Heart left ventricle (tissue), 16 donors: Measurements from ENCODE around the gene NUDT16L1. TPM values are rescaled to one million over a fixed set of nuclear protein-coding genes. Genes with fewer than 3 reads are reported as not detected.
"Not testable (repeated sequence)": the region's sequence is repeated elsewhere in the genome, so short reads cannot be mapped to it uniquely, and the experiment has no call there.

ENCODE experiments used
- ATAC-seq, 4 donors: fragments of 200-7000 bp; cut with Tn5 transposase; one replicate each; pipeline ENCODE4 v1.9.1; 2020 to 2022; ENCODE audit warnings: moderate library complexity in 4 of 4, mild to moderate bottlenecking in 3 of 4, moderate number of reproducible peaks in 1 of 4
- DNase-seq, 5 donors: peaks; one replicate each; pipeline ENCODE4 v3.0.0-alpha.2; 2020
- H3K27ac ChIP-seq, 12 donors: fragments of 200-600 bp; sonication (generic) in 4 of 12; one replicate each; pipeline versions ENCODE4 v1.5.0 to v1.8.0; 2016 to 2022; ENCODE audit warnings: mild to moderate bottlenecking in 2 of 12
- H3K27me3 ChIP-seq, 9 donors: fragments of 200-600 bp; sonication (generic) in 2 of 9; one replicate each; pipeline versions ENCODE4 v1.5.1 to v1.8.0; 2016 to 2022; ENCODE audit warnings: mild to moderate bottlenecking in 3 of 9
- H3K36me3 ChIP-seq, 9 donors: fragments of 200-600 bp; sonication (generic) in 2 of 9; one replicate each; pipeline versions ENCODE4 v1.5.0 to v1.8.0; 2018 to 2022; ENCODE audit warnings: mild to moderate bottlenecking in 2 of 9
- H3K4me1 ChIP-seq, 12 donors: fragments of 200-600 bp; sonication (generic) in 4 of 12; one replicate each; pipeline versions ENCODE4 v1.5.0 to v1.8.0; 2016 to 2022; ENCODE audit warnings: mild to moderate bottlenecking in 3 of 12
- H3K4me3 ChIP-seq, 12 donors: fragments of 200-600 bp; sonication (generic) in 4 of 12; one replicate each; pipeline versions ENCODE4 v1.5.0 to v1.8.0; 2017 to 2022; ENCODE audit warnings: mild to moderate bottlenecking in 9 of 12, moderate library complexity in 4 of 12
- H3K9me3 ChIP-seq, 12 donors: fragments of 200-600 bp; sonication (generic) in 4 of 12; one replicate each; pipeline versions ENCODE4 v1.5.0 to v1.8.0; 2016 to 2022; ENCODE audit warnings: mild to moderate bottlenecking in 1 of 12
- POLR2A ChIP-seq, 2 donors: fragments of 450-650 bp; IDR thresholded peaks; one replicate each; pipeline ENCODE4 v1.6.1; 2017; ENCODE audit warnings: antibody characterized with exemption in 2 of 2, mild to moderate bottlenecking in 2 of 2, moderate library complexity in 2 of 2
- WGBS, 4 donors: extraction: QIAGEN DNeasy Blood & Tissue Kit in 2 of 4; methylation state at CpG; one replicate each; pipeline versions ENCODE4 v1.1.5 to v1.1.7; 2013 to 2018; 5-methylcytosine and 5-hydroxymethylcytosine counted together
- intact Hi-C, 10 donors: fragments of 100-400 bp; cut with DNase I; formaldehyde crosslinking; loops; one replicate each; pipeline versions ENCODE4 v1.11.1 to v1.14.2; 2022
- polyA plus RNA-seq, 2 donors: library from polyadenylated mRNA; stranded (reverse); fragments of 200-250 nt; gene quantifications; one replicate each; pipeline ENCODE4 v1.2.3, GENCODE V29; 2013
- total RNA-seq, 9 donors: library from RNA; depleted of rRNA in 2 of 9; stranded (reverse); fragments of >200 nt in 2 of 9; fragmentation: NEBNext Ultra II Directional in 3 of 9; extraction: Animal tissue kit (Norgen Biotek cat#: 25700) in 3 of 9; gene quantifications; one replicate each; pipeline versions ENCODE4 v1.1.0 to v1.2.4, GENCODE V29; 2016 to 2023
- TF ChIP-seq, protein P1 (sequence below), 12 donors: fragments of 200-600 bp; sonication (generic) in 4 of 12; IDR thresholded peaks; one replicate each; pipeline versions ENCODE4 v1.5.0 to v1.8.0; 2018 to 2022; ENCODE audit warnings: antibody characterized with exemption in 12 of 12, mild to moderate bottlenecking in 5 of 12
- donor health status: ischemic (EF 13 %, LVEDD 7.1; RV severe dilation, severe dysfunction).
- donor health status: healthy with polysubstance abuse.
- donor health status: DM: no; HTN: yes; CAD: no.
- donor health status: DM: no; HTN: no; CAD: no.
- donor health status: ischemic (EF 25% LVEDD 6.9; RV normal size, moderate dysfunction).
- donor health status: ischemic (EF 25% LVEDD 5.7; RV mildly dilated, moderate dysfunction).
- donor health status: healthy.
- donor health status: DM: yes; HTN: yes; CAD: no.
- donor health status: ischemic (EF 35%, LVEDD 5.7; RV mildly dilated, moderate dysfunction).
- donor health status: nonischemic (EF 11% LVEDD 7.7; RV severe dilation, severe dysfunction).
- donor health status: DM: yes; HTN: yes; CAD: no.
- donor health status: PGD.
- donor health status: ischemic (EF 29% LVEDD 5.4; RV normal size, mild dysfunction).
- donor health status: nonischemic (EF 23%, LVEDD 6.1; RV moderate dilation, normal function).

NUDT16L1 gene
- total and polyA plus RNA-seq, 11 donors: 33.1 to 65.2 (median 47.5) TPM

DNA sequence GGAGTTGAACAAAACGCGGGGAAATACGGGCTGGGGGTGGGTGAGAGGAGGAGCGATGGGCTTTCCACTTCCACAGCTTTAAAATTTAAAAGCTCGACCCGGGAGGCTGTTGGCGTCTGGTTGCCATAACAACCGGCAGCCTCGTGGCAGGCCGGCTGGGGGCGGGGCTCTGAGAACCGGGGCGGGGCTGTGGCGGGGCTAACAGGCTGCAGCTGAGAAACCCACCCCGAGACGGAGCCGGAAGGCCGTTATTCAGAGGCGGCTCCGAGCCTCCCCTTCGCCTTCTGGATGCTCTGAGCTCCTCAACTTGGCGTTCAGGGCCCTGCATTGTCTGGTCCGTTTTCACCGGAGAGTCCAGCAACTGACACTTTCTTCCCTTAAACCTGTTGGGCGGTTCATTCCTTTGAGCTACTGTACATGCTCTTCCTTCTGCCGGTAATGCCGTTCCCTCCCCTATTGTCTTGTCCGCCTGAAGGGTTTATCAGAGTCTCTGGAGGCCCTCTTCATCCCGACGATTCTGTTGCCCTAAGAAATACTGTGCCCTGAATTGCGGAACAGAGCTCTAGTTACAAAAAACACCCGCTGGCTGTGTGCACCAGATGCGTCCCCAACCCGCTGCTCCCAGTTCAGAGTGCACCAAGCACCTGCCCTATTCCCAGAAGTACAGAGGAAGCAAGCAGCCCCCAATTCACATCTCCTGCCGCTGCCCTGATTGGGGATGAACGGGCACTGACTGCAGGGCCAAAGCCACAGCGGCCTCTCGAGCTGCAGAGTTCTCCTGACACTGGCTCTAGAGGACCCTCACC, 41.6 kb downstream of the NUDT16L1 start:
- 7 to 10% (median 8%) methylated on average over 27 to 38 of the region's 38 CpGs for WGBS, 4 donors
- ATAC-seq (peak; percentile 73 to 86 (median 80)), DNase-seq (peak; percentile 90 to 94 (median 92))
- Histone ChIP-seq H3K4me1 (peaks cover 0 to 17% (median 15%) of the 10 kb centered on the region in 12 donors), H3K36me3 (peaks cover 0 to 13% (median 3%) of the 10 kb centered on the region in 9 donors), H3K27ac (peak overlapping the region in 11 of 12 donors; percentile 56 to 90 (median 79)), H3K9me3 (no peaks in the 10 kb centered on the region), H3K4me3 (peak overlapping the region; percentile 61 to 99 (median 91)), H3K27me3 (no peaks in the 10 kb centered on the region)
- intact Hi-C loops: loop anchor here in 6 of 10 donors (1.0 to 10.0 kb wide), 10 partner anchors 32 to 222 kb away; partner anchors contain the start of genes SEC14L5 (in 3 of the 6), ZNF500 (in 2 of the 6), GLYR1 (in 1 of the 6) and NUDT16L1 (in 1 of the 6)
- TF ChIP-seq, protein P1, sequence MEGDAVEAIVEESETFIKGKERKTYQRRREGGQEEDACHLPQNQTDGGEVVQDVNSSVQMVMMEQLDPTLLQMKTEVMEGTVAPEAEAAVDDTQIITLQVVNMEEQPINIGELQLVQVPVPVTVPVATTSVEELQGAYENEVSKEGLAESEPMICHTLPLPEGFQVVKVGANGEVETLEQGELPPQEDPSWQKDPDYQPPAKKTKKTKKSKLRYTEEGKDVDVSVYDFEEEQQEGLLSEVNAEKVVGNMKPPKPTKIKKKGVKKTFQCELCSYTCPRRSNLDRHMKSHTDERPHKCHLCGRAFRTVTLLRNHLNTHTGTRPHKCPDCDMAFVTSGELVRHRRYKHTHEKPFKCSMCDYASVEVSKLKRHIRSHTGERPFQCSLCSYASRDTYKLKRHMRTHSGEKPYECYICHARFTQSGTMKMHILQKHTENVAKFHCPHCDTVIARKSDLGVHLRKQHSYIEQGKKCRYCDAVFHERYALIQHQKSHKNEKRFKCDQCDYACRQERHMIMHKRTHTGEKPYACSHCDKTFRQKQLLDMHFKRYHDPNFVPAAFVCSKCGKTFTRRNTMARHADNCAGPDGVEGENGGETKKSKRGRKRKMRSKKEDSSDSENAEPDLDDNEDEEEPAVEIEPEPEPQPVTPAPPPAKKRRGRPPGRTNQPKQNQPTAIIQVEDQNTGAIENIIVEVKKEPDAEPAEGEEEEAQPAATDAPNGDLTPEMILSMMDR (IDR thresholded peaks at IDR 0.05): no peak
- TF ChIP-seq POLR2A (IDR thresholded peaks at IDR 0.05): peak in 1 of 2 donors; percentile 8

DNA sequence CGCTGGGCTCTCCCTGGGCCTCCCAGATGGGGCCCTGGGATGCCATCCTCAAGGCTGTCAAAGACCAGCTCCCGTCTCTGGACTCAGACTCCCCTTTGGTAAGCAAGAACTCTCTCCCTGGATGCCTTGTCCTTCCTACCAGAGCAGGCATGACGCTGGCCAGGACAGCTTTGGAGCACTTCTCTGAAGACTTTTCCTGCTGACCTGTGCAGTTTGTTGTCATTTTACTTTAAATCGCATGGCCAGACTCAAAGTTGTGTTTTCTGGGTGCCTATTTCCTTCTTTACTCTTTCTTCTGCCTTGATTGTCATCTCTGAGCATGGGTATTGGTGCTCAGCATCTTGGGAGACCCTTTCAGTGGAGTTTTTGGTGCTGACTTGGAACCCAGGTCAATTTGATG, 43.2 kb downstream of the NUDT16L1 start:
- TF ChIP-seq, protein P1 (IDR thresholded peaks at IDR 0.05): no peak
- TF ChIP-seq POLR2A (IDR thresholded peaks at IDR 0.05): no peak
- intact Hi-C loops: loop anchor here in 3 of 10 donors (10.0 kb wide), 2 partner anchors 138 to 218 kb away; partner anchors contain the start of gene SEC14L5 (in 2 of the 3)
- Histone ChIP-seq H3K4me3 (no peak overlapping the region), H3K4me1 (peaks cover 0 to 17% (median 15%) of the 10 kb centered on the region in 12 donors), H3K27me3 (no peaks in the 10 kb centered on the region), H3K9me3 (no peaks in the 10 kb centered on the region), H3K36me3 (no peaks in the 10 kb centered on the region), H3K27ac (no peak overlapping the region)
- WGBS, 4 donors: 80 to 95% (median 91%) methylated on average over 4 of the region's 4 CpGs
- DNase-seq (no peak), ATAC-seq (no peak)

DNA sequence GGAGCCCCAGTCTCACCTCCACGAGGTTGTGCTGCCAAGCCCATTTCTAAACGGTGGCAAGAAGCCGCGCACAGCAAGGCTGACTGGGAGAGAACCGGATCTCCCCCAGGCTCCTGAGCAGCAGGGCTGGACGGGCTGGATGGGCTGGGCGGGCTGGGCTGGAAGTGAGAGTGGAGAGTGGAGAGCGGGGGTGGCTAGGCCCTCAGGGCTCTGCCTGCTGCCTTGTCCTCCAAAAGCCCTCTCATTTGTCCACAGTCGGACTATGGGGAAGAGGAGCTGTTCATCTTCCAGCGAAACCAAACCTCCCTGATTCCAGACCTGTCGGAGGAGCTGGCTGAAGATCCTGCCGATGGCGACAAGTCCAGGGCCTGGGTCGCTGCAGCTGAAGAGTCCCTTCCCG, 44.2 kb downstream of the NUDT16L1 start:
- TF ChIP-seq, protein P1 (IDR thresholded peaks at IDR 0.05): no peak
- no peak for TF ChIP-seq POLR2A (IDR thresholded peaks at IDR 0.05)
- ATAC-seq (no peak), DNase-seq (no peak)
- Histone ChIP-seq H3K27me3 (no peaks in the 10 kb centered on the region), H3K4me3 (no peak overlapping the region), H3K27ac (no peak overlapping the region), H3K4me1 (peaks cover 0 to 17% (median 15%) of the 10 kb centered on the region in 12 donors), H3K36me3 (no peaks in the 10 kb centered on the region), H3K9me3 (no peaks in the 10 kb centered on the region)
- WGBS, 4 donors: 78 to 83% (median 82%) methylated on average over 7 to 15 of the region's 15 CpGs
- intact Hi-C loops: loop anchor here in 3 of 10 donors (10.0 kb wide), 2 partner anchors 137 to 217 kb away; partner anchors contain the start of gene SEC14L5 (in 2 of the 3)

DNA sequence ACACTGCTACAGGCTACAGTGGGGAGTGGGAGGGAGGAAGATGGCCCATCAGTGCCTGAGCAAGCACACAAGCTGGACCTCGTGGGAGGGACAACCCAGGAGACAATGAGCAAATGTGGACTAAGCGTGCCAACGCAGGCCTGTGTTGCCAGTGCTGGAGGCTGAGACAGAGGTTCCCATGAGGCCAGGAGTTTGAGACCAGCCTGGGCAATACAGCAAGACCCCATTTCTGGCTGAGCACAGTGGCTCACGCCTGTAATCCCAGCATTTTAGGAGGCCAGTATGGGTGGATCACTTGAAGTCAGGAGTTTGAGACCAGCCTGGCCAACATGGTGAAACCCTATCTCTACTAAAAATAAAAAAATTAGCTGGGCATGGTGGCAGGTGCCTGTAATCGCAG, 45.0 kb downstream of the NUDT16L1 start:
- peaks cover 0 to 17% (median 8%) of the 10 kb centered on the region in 12 donors for H3K4me1 ChIP-seq
- not testable (repeated sequence) for H3K27me3 ChIP-seq, DNase-seq, ATAC-seq, H3K27ac ChIP-seq, H3K4me3 ChIP-seq, H3K36me3 ChIP-seq, H3K9me3 ChIP-seq
- 74 to 81% (median 78%) methylated on average over 5 of the region's 5 CpGs for WGBS, 4 donors
- intact Hi-C loops: loop anchor here in 3 of 10 donors (10.0 kb wide), 2 partner anchors 136 to 216 kb away; partner anchors contain the start of gene SEC14L5 (in 2 of the 3)
